Measurements from ENCODE around the gene SEMA6B. TPM values are rescaled to one million over a fixed set of nuclear protein-coding genes. Genes with fewer than 3 reads are reported as not detected.

Gene SEMA6B
- total RNA-seq, 1 donor from 2014 or later = 25.3 TPM

GRCh38 chr19:4591320-4591719, 31.8 kb upstream of the SEMA6B start:
- Mint-ChIP-seq H3K4me1 (peaks cover 9% of the 10 kb centered on the region), H3K4me3 (no peak overlapping the region), H3K27ac (ENCODE audit: unreplicated experiment) (no peak overlapping the region), H3K27me3 (ENCODE audit: low read depth) (peaks cover 11% of the 10 kb centered on the region), H3K36me3 (ENCODE audit: low read depth) (no peaks in the 10 kb centered on the region), H3K9me3 (no peaks in the 10 kb centered on the region)
- TF ChIP-seq CTCF (conservative IDR thresholded peaks at IDR 0.05) = no peak
- DNase-seq (ENCODE audit: low read depth, low spot score) = no peak

GRCh38 chr19:4590559-4590958, 31.1 kb upstream of the SEMA6B start:
- no peak for TF ChIP-seq CTCF (conservative IDR thresholded peaks at IDR 0.05)
- H3K4me1 Mint-ChIP-seq = peaks cover 14% of the 10 kb centered on the region
- DNase-seq (ENCODE audit: low read depth, low spot score) = no peak
- H3K27me3 Mint-ChIP-seq (ENCODE audit: low read depth) = peaks cover 17% of the 10 kb centered on the region
- H3K36me3 Mint-ChIP-seq (ENCODE audit: low read depth) = no peaks in the 10 kb centered on the region
- H3K27ac Mint-ChIP-seq (ENCODE audit: unreplicated experiment) = no peak overlapping the region
- no peak overlapping the region for H3K4me3 Mint-ChIP-seq
- H3K9me3 Mint-ChIP-seq = no peaks in the 10 kb centered on the region

GRCh38 chr19:4589579-4590410, 30.3 kb upstream of the SEMA6B start:
- peak; percentile 47 for DNase-seq (ENCODE audit: low read depth, low spot score)
- peaks cover 17% of the 10 kb centered on the region for H3K27me3 Mint-ChIP-seq (ENCODE audit: low read depth)

GRCh38 chr19:4588291-4588761, 28.8 kb upstream of the SEMA6B start:
- Mint-ChIP-seq H3K4me3 (no peak overlapping the region), H3K27me3 (ENCODE audit: low read depth) (peaks cover 15% of the 10 kb centered on the region), H3K4me1 (peaks cover 14% of the 10 kb centered on the region), H3K36me3 (ENCODE audit: low read depth) (no peaks in the 10 kb centered on the region), H3K9me3 (no peaks in the 10 kb centered on the region), H3K27ac (ENCODE audit: unreplicated experiment) (no peak overlapping the region)
- TF ChIP-seq CTCF (conservative IDR thresholded peaks at IDR 0.05) = no peak
- no peak for DNase-seq (ENCODE audit: low read depth, low spot score)

More at GRCh38 chr19:4589579-4590410, 30.3 kb upstream of the SEMA6B start:
- Mint-ChIP-seq H3K4me3 (no peak overlapping the region), H3K36me3 (ENCODE audit: low read depth) (no peaks in the 10 kb centered on the region), H3K9me3 (no peaks in the 10 kb centered on the region), H3K27ac (ENCODE audit: unreplicated experiment) (no peak overlapping the region), H3K4me1 (peaks cover 14% of the 10 kb centered on the region)
- TF ChIP-seq CTCF (conservative IDR thresholded peaks at IDR 0.05) = peak; percentile 61

GRCh38 chr19:4587527-4587926, 28.0 kb upstream of the SEMA6B start:
- Mint-ChIP-seq H3K4me1 (peaks cover 15% of the 10 kb centered on the region), H3K9me3 (no peaks in the 10 kb centered on the region), H3K4me3 (no peak overlapping the region), H3K27ac (ENCODE audit: unreplicated experiment) (no peak overlapping the region), H3K27me3 (ENCODE audit: low read depth) (peaks cover 12% of the 10 kb centered on the region), H3K36me3 (ENCODE audit: low read depth) (no peaks in the 10 kb centered on the region)
- no peak for DNase-seq (ENCODE audit: low read depth, low spot score)
- TF ChIP-seq CTCF (conservative IDR thresholded peaks at IDR 0.05) = no peak
